ENCODE measurements around the gene C17orf107.

DNA sequence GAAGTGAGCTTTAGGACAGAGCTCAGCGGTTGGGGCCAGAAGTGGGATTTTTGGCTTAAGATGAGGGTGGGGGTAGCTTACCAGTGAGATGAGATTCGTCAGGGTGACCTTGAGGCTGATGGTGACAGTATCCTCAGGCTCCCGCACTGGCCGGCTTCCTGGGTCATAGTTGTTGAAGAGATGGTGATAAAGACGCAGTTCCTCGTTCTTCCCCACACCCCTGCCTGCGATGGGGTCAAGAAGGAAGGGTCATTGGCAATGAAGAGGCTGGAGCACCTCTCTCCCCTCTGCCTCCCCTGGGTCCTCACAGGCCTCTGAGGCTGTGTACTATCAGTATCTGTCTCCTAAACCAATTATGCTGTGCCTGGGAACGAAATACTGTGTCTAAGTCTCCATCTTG, 3.2 kb downstream of the C17orf107 start:
- TF ChIP-seq, protein P1, sequence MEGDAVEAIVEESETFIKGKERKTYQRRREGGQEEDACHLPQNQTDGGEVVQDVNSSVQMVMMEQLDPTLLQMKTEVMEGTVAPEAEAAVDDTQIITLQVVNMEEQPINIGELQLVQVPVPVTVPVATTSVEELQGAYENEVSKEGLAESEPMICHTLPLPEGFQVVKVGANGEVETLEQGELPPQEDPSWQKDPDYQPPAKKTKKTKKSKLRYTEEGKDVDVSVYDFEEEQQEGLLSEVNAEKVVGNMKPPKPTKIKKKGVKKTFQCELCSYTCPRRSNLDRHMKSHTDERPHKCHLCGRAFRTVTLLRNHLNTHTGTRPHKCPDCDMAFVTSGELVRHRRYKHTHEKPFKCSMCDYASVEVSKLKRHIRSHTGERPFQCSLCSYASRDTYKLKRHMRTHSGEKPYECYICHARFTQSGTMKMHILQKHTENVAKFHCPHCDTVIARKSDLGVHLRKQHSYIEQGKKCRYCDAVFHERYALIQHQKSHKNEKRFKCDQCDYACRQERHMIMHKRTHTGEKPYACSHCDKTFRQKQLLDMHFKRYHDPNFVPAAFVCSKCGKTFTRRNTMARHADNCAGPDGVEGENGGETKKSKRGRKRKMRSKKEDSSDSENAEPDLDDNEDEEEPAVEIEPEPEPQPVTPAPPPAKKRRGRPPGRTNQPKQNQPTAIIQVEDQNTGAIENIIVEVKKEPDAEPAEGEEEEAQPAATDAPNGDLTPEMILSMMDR (IDR thresholded peaks at IDR 0.05 in 2 of 3, conservative IDR thresholded peaks at IDR 0.05 in 1 of 3; ENCODE audit: borderline replicate concordance in 1 of 3, insufficient read depth in 1 of 3, low read depth in 2 of 3, low read length in 2 of 3) = no peak
- TF ChIP-seq RAD21 (IDR thresholded peaks at IDR 0.05; ENCODE audit: low read depth) (no peak), ZNF274 (IDR thresholded peaks at IDR 0.05; ENCODE audit: low read depth, low read length) (no peak), EZH2 (IDR thresholded peaks at IDR 0.05) (no peak), CEBPB (IDR thresholded peaks at IDR 0.05; ENCODE audit: low read depth) (no peak), POLR2AphosphoS5 (IDR thresholded peaks at IDR 0.05; ENCODE audit: low read depth, low read length) (0 out of 2 replicates have a peak, but pooled peaks have one; percentile 6)
- TF ChIP-seq, protein P2, sequence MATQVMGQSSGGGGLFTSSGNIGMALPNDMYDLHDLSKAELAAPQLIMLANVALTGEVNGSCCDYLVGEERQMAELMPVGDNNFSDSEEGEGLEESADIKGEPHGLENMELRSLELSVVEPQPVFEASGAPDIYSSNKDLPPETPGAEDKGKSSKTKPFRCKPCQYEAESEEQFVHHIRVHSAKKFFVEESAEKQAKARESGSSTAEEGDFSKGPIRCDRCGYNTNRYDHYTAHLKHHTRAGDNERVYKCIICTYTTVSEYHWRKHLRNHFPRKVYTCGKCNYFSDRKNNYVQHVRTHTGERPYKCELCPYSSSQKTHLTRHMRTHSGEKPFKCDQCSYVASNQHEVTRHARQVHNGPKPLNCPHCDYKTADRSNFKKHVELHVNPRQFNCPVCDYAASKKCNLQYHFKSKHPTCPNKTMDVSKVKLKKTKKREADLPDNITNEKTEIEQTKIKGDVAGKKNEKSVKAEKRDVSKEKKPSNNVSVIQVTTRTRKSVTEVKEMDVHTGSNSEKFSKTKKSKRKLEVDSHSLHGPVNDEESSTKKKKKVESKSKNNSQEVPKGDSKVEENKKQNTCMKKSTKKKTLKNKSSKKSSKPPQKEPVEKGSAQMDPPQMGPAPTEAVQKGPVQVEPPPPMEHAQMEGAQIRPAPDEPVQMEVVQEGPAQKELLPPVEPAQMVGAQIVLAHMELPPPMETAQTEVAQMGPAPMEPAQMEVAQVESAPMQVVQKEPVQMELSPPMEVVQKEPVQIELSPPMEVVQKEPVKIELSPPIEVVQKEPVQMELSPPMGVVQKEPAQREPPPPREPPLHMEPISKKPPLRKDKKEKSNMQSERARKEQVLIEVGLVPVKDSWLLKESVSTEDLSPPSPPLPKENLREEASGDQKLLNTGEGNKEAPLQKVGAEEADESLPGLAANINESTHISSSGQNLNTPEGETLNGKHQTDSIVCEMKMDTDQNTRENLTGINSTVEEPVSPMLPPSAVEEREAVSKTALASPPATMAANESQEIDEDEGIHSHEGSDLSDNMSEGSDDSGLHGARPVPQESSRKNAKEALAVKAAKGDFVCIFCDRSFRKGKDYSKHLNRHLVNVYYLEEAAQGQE (IDR thresholded peaks at IDR 0.05; ENCODE audit: low read depth) = no peak
